Prostate gland (tissue), 2 donors: ENCODE measurements around the gene CDYL.

ENCODE experiments used
- POLR2A ChIP-seq: fragments of 450-650 bp; IDR thresholded peaks from one replicate; pipeline ENCODE4 v1.6.1; 2016; ENCODE audit warnings: antibody characterized with exemption, mild to moderate bottlenecking
- TF ChIP-seq, protein P1 (sequence below), 4 experiments: fragments of 200-600 bp in 2 of 4; fragments of 450-650 bp in 2 of 4; sonication (generic) in 2 of 4; IDR thresholded peaks; 1 replicate in 3 of 4; 2 replicates in 1 of 4; pipeline ENCODE4 v1.5.1; 2016 to 2019; ENCODE audit warnings: antibody characterized with exemption in 4 of 4, mild to moderate bottlenecking in 2 of 4, moderate library complexity in 2 of 4

DNA sequence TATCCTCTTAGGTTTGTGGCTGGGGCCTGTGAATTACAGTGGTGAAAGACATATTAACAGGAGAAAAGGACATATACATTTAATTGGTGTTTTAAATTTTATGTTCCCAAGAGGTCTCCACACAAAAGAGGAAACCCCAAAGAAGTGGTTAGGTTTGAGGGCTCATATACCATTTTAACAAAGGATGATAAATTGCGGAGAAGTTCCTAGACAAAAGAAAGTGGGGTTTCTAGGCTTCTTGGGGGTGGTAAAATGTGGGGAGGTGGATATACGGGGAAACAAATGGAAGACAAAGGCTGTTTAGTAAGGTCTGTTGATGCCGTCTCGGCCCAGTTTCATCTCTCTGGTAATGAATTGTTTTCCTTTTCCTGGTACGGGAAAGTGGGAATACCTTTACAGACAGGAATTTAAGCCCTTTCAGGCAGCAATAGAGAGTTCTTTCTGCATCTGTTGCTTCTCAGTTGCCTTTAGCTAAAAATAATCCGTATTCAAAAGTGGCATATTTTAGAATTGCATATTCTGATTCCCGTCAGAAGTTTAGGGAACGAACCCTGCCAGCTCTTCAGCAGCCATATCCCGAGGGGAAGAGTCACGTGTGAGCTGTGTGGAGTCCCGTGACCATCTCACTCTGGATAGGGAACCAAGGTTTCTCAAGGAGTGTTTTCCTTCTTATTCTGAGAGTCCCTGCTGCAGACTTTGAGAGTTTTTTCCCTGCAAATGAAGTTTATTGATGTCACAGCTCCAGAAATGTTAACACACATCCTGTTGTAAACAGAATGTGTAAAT lies 123.2 kb downstream of the CDYL start:
- TF ChIP-seq, protein P1, sequence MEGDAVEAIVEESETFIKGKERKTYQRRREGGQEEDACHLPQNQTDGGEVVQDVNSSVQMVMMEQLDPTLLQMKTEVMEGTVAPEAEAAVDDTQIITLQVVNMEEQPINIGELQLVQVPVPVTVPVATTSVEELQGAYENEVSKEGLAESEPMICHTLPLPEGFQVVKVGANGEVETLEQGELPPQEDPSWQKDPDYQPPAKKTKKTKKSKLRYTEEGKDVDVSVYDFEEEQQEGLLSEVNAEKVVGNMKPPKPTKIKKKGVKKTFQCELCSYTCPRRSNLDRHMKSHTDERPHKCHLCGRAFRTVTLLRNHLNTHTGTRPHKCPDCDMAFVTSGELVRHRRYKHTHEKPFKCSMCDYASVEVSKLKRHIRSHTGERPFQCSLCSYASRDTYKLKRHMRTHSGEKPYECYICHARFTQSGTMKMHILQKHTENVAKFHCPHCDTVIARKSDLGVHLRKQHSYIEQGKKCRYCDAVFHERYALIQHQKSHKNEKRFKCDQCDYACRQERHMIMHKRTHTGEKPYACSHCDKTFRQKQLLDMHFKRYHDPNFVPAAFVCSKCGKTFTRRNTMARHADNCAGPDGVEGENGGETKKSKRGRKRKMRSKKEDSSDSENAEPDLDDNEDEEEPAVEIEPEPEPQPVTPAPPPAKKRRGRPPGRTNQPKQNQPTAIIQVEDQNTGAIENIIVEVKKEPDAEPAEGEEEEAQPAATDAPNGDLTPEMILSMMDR (IDR thresholded peaks at IDR 0.05), result no peak
- no peak for TF ChIP-seq POLR2A
